Thoracic aorta (tissue), 2 donors: ENCODE results near the gene CRACDL. TPM values are rescaled to one million over a fixed set of nuclear protein-coding genes. Genes with fewer than 3 reads are reported as not detected.

ENCODE experiments used
- ATAC-seq: fragments of 150-250 bp; one replicate; pipeline ENCODE4 v1.8.0; 2017; ENCODE audit warnings: low read depth; ENCODE audit not compliant: insufficient number of reproducible peaks, low FRiP score
- DNase-seq: peaks from one replicate; pipeline ENCODE4 v3.0.0-alpha.2; 2020; ENCODE audit warnings: low spot score
- H3K27ac ChIP-seq, 2 donors: fragments of 200-600 bp; sonication (generic); 1 replicate in 1 of 2; 2 replicates in 1 of 2; pipeline ENCODE4 v1.5.1; 2016; ENCODE audit warnings: mild to moderate bottlenecking in 2 of 2, moderate library complexity in 2 of 2
- H3K27me3 ChIP-seq: fragments of 200-600 bp; sonication (generic); replicated peaks from 2 replicates; pipeline ENCODE4 v1.6.0; 2016; ENCODE audit warnings: mild to moderate bottlenecking; ENCODE audit not compliant: insufficient read depth
- H3K36me3 ChIP-seq: fragments of 200-600 bp; sonication (generic); one replicate; pipeline ENCODE4 v1.5.1; 2016
- H3K4me1 ChIP-seq, 2 donors: fragments of 200-600 bp; sonication (generic); 1 replicate in 1 of 2; 2 replicates in 1 of 2; pipeline versions ENCODE4 v1.5.1 to v1.6.0; 2016; ENCODE audit warnings: low read depth in 2 of 2, mild to moderate bottlenecking in 1 of 2; ENCODE audit not compliant: control insufficient read depth in 1 of 2
- H3K4me3 ChIP-seq: fragments of 200-600 bp; sonication (generic); 2 replicates; pipeline ENCODE4 v1.5.1; 2016; ENCODE audit warnings: mild to moderate bottlenecking
- H3K9me3 ChIP-seq: fragments of 200-600 bp; sonication (generic); 2 replicates; pipeline ENCODE4 v1.5.1; 2016
- total RNA-seq, 2 donors: library from RNA; depleted of rRNA; stranded (reverse); fragments of >200 nt; gene quantifications; one replicate each; pipeline versions ENCODE4 v1.1.0 to v1.2.3, GENCODE V29; 2016
- TF ChIP-seq, protein P1 (sequence below): fragments of 200-600 bp; sonication (generic); IDR thresholded peaks from one replicate; pipeline ENCODE4 v1.5.1; 2019; ENCODE audit warnings: antibody characterized with exemption

Gene CRACDL
- total RNA-seq, 2 donors from 2014 or later: 1.9 to 5.9 TPM

DNA sequence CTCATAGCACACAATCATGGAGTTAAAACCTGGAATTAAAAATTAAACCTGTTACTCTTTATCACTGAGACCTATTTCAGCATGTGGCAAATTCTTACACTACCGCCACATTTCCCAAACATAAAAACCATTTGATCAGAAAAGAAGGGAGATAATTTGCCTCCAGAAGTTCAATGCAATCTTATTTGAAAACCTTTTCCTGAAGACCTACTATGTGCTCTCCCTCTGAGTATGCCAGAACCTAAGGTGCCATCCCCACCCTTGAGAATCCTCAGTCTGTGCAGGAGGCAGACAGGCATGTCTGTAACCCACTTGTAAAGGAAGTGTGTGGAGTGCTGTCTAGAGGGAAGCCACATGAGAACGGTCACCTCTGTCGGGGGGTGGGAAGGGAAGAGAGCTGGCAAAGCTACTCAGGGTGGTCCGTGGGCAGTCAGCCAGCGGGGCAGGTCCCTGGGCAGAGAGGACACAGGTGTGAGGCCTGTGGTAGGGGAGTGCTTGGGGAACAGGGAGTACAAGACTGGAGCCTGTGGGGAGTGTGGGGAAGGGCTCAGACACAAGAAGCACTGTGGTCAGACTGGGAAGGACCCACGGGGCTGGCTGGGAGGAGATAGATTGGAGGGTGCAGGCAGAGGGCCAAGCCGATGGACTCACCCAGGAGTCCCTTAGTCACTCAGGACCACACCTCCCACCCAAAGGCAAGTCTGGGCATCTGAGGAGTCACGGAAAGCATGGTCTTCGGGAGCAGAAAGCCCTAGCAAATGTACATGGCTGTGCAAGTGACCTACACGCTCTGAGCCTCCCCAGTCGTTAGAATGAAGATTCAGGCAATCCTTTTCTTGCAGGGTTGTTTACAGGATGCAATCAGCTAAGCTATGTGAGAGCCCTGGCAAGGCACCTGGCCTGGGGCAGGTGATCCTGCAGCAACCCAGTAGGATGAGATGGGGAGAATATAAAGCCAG is 22.8 kb downstream of the CRACDL start:
- no peaks in the 10 kb centered on the region for H3K27me3 ChIP-seq
- ATAC-seq (no peak), DNase-seq (no peak)
- TF ChIP-seq, protein P1, sequence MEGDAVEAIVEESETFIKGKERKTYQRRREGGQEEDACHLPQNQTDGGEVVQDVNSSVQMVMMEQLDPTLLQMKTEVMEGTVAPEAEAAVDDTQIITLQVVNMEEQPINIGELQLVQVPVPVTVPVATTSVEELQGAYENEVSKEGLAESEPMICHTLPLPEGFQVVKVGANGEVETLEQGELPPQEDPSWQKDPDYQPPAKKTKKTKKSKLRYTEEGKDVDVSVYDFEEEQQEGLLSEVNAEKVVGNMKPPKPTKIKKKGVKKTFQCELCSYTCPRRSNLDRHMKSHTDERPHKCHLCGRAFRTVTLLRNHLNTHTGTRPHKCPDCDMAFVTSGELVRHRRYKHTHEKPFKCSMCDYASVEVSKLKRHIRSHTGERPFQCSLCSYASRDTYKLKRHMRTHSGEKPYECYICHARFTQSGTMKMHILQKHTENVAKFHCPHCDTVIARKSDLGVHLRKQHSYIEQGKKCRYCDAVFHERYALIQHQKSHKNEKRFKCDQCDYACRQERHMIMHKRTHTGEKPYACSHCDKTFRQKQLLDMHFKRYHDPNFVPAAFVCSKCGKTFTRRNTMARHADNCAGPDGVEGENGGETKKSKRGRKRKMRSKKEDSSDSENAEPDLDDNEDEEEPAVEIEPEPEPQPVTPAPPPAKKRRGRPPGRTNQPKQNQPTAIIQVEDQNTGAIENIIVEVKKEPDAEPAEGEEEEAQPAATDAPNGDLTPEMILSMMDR: no peak
- H3K4me3 ChIP-seq: no peak overlapping the region
- no peaks in the 10 kb centered on the region for H3K36me3 ChIP-seq
- no peak overlapping the region for H3K27ac ChIP-seq
- H3K4me1 ChIP-seq: peaks cover 13 to 47% of the 10 kb centered on the region in 2 donors
- H3K9me3 ChIP-seq: no peaks in the 10 kb centered on the region

DNA sequence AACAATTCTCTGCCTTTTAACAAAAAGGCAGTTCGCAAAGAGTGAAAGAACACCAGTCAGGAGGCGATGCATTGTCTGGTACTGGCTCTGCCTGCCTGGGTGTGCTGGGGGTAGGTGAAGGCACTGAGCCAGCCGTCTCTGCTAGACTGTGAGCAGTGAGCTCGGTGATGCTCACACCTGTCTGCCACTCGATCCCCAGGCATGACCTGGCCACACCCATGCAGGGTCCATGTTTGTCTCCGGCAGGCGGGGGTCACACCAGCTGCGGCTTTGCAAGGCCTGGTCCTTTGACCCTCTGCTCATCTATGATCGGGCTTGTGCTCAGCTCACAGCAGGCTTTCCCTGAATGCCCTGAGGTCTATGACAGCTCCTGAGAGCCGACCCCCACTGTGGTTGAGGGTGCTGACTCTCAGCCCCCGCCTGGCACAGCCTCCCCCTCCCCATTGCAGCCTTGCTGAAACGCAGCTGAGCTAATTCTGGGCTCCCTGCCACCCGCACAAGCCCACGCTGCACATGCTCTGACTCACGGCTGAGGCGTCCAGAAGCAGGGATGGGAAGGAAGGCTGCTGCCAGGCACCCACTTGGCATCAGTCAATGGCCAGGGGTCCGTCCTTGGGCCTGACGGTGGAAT is 23.7 kb downstream of the CRACDL start:
- TF ChIP-seq, protein P1: no peak
- DNase-seq (no peak), ATAC-seq (no peak)
- Histone ChIP-seq H3K4me1 (peaks cover 13 to 48% of the 10 kb centered on the region in 2 donors), H3K36me3 (no peaks in the 10 kb centered on the region), H3K4me3 (no peak overlapping the region), H3K9me3 (no peaks in the 10 kb centered on the region), H3K27ac (no peak overlapping the region), H3K27me3 (no peaks in the 10 kb centered on the region)

DNA sequence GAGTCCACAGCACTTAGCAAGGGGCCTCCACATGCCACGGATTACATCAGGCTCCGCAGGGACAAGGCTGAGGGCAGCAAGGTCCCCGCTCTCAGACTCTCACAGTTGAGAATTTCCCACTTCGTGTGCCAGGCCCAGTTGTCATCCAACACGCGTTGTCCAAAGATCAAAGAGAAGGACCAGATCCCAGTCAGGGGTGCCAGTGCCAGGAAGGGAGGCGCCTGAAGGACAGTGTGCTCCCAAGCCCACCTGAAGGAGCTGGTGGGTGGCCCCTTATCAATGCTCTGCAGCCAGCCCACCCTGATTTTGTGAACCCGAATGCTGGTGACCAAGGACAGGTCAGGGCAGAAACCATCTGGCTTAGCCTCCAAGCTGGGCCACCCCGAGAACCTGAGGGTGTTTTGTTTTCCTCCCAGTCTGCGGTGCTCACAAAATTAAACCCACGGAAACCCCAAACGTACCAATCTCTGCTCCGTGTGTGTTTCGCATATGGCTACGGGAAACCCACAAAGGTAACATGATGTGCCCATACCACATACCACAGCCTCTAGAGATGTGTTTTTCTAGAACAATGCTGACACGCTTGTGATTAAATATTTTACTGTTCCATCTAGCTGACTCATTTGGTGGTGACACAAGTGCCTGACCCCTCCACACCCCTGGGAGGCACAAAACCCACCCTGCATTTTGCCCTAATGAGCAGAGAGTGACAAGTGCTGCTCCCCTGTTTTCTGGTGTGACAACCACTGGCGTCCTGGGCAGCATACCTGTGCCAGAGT is 24.5 kb downstream of the CRACDL start:
- DNase-seq: no peak
- ATAC-seq: no peak
- H3K27me3 ChIP-seq: no peaks in the 10 kb centered on the region
- no peaks in the 10 kb centered on the region for H3K9me3 ChIP-seq
- H3K27ac ChIP-seq: no peak overlapping the region
- H3K36me3 ChIP-seq: no peaks in the 10 kb centered on the region
- peaks cover 13 to 41% of the 10 kb centered on the region in 2 donors for H3K4me1 ChIP-seq
- TF ChIP-seq, protein P1: no peak
- H3K4me3 ChIP-seq: no peak overlapping the region

DNA sequence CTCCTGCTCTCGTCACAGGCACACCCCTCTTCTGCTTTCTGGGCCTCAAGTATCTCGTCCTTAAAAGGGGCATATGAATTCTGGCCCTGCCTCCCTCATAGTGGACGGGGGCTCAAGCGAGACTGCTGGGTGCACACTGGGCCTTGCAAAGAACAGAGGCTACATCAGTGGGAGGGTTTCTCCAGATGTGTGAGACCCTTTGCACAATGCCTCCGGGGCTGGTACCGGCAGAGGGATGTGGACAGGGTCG is 25.0 kb downstream of the CRACDL start:
- no peaks in the 10 kb centered on the region for H3K9me3 ChIP-seq

More for the DNA sequence above, 25.0 kb downstream of the CRACDL start:
- no peak overlapping the region for H3K27ac ChIP-seq
- TF ChIP-seq, protein P1: no peak
- peaks cover 13 to 40% of the 10 kb centered on the region in 2 donors for H3K4me1 ChIP-seq
- ATAC-seq: no peak
- no peaks in the 10 kb centered on the region for H3K36me3 ChIP-seq
- no peak overlapping the region for H3K4me3 ChIP-seq
- no peak for DNase-seq
- no peaks in the 10 kb centered on the region for H3K27me3 ChIP-seq
